ENCODE measurements around the gene FLG2. TPM values are rescaled to one million over a fixed set of nuclear protein-coding genes. Genes with fewer than 3 reads are reported as not detected.

The FLG2 gene
- total RNA-seq = under 1 TPM in 3 of 4 donors, not detected in 1; 0.11 to 0.19 (median 0.13) TPM

DNA sequence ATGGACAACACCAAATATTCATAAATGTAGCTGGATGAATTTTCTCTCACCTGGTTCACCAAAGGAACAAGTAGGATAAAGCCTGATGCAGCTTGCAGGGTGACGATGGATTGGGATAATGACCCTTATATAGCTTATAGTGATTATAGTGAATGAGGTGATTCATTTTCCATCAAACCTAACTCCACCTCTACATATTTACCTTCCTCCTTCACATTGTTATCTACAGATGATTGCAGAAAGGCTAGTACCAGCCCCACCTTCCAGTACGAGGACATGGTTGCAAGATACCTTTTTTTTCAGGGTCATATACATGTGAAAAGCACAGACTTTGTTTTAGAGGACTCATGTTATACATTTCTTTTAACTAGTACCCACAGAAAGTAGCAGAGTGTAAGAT is at the start of gene FLG2:
Gene FLG2 (minus strand): TSS at position 101 of the 400 bp plus-strand sequence. CDS start 1,122 bp downstream, outside the sequence.
- Histone ChIP-seq H3K36me3 (no peaks in the 10 kb centered on the region), H3K27ac (no peak within 1 kb of the TSS), H3K4me1 (peaks cover 0 to 8% (median 0%) of the 10 kb centered on the region in 3 donors), H3K27me3 (no peaks in the 10 kb centered on the region), H3K9me3 (no peaks in the 10 kb centered on the region), H3K4me3 (no peak within 1 kb of the TSS)
- WGBS, 2 donors = 46 to 58% methylated on average over 2 of the region's 2 CpGs
- TF ChIP-seq, protein P1, sequence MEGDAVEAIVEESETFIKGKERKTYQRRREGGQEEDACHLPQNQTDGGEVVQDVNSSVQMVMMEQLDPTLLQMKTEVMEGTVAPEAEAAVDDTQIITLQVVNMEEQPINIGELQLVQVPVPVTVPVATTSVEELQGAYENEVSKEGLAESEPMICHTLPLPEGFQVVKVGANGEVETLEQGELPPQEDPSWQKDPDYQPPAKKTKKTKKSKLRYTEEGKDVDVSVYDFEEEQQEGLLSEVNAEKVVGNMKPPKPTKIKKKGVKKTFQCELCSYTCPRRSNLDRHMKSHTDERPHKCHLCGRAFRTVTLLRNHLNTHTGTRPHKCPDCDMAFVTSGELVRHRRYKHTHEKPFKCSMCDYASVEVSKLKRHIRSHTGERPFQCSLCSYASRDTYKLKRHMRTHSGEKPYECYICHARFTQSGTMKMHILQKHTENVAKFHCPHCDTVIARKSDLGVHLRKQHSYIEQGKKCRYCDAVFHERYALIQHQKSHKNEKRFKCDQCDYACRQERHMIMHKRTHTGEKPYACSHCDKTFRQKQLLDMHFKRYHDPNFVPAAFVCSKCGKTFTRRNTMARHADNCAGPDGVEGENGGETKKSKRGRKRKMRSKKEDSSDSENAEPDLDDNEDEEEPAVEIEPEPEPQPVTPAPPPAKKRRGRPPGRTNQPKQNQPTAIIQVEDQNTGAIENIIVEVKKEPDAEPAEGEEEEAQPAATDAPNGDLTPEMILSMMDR (IDR thresholded peaks at IDR 0.05) = no peak
- no peak for TF ChIP-seq POLR2A (IDR thresholded peaks at IDR 0.05)
- intact Hi-C loops (cut with DNase I) = no loop called here
- DNase-seq = no peak

DNA sequence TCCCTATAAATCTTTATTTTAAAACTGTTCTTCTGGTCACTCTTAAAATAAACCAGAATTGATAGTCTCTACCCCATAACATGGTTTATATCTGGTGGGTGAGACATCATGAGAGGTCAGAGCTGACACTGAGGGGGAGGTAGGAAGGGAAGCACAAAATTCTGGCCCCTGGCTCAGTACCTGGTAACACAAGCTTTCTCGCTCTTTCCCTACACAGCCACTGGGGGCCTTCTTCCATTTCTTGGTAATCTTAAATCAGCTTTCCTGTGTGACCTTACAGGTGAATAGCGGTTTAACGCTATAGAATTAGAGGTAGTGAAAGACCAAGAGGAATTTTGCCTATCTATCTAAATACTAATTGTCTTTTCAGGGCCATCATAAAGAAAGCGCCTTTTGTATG is 48.9 kb upstream of the FLG2 start:
- H3K4me1 ChIP-seq = peaks cover 0 to 18% (median 0%) of the 10 kb centered on the region in 3 donors
- H3K9me3 ChIP-seq = no peaks in the 10 kb centered on the region
- DNase-seq = no peak
- 81 to 94% methylated on average over 4 of the region's 4 CpGs for WGBS, 2 donors
- H3K4me3 ChIP-seq = no peak overlapping the region
- H3K36me3 ChIP-seq = no peaks in the 10 kb centered on the region
- TF ChIP-seq POLR2A (IDR thresholded peaks at IDR 0.05) = no peak
- TF ChIP-seq, protein P1 (IDR thresholded peaks at IDR 0.05) = no peak
- intact Hi-C loops (cut with DNase I) = no loop called here
- H3K27me3 ChIP-seq = no peaks in the 10 kb centered on the region
- no peak overlapping the region for H3K27ac ChIP-seq

GRCh38 chr1:152398812-152399698 is 39.2 kb upstream of the FLG2 start:
- 29 to 58% methylated on average over 7 to 8 of the region's 8 CpGs for WGBS, 2 donors
- intact Hi-C loops (cut with DNase I) = no loop called here
- H3K4me1 ChIP-seq = peaks cover 0 to 15% (median 0%) of the 10 kb centered on the region in 3 donors
- H3K27me3 ChIP-seq = no peaks in the 10 kb centered on the region
- no peaks in the 10 kb centered on the region for H3K9me3 ChIP-seq
- H3K4me3 ChIP-seq = no peak overlapping the region
- H3K27ac ChIP-seq = peak overlapping the region in 2 of 4 donors; percentile 17 to 33
- no peak for DNase-seq
- TF ChIP-seq, protein P1 (IDR thresholded peaks at IDR 0.05) = peak; percentile 21 to 90 (median 62)
- no peak for TF ChIP-seq POLR2A (IDR thresholded peaks at IDR 0.05)
- no peaks in the 10 kb centered on the region for H3K36me3 ChIP-seq

- Histone ChIP-seq H3K4me3 (no peak overlapping the region), H3K27me3 (no peaks in the 10 kb centered on the region), H3K36me3 (no peaks in the 10 kb centered on the region), H3K4me1 (peaks cover 0 to 26% (median 0%) of the 10 kb centered on the region in 3 donors), H3K9me3 (no peaks in the 10 kb centered on the region), H3K27ac (no peak overlapping the region)
- no peak for TF ChIP-seq POLR2A (IDR thresholded peaks at IDR 0.05)
- TF ChIP-seq, protein P1 (IDR thresholded peaks at IDR 0.05) = no peak
- WGBS, 2 donors = 76 to 86% methylated on average over 5 of the region's 5 CpGs
- no peak for DNase-seq
- intact Hi-C loops (cut with DNase I) = no loop called here
These were observed 37.7 kb upstream of the FLG2 start for GRCh38 chr1:152397474-152397873.

DNA sequence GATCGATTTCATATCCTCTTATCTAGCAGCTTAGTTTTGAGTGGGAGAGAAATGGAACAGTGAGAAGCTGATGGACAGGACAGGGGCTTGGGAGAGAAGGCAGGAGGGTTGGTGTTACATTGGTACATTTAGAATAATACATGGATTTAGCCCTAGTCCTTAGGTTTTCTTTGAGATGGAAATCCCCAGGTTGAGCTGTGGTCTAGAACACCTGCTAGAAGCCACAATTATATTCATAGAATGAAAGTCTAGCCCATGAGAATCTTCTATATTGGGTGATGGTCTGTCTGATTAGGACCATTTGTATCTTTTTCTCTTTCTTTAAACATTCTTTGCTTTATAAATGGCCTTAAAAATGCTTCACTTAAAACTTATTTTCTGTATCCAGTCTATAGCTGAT is 34.3 kb upstream of the FLG2 start:
- Histone ChIP-seq H3K27me3 (no peaks in the 10 kb centered on the region), H3K36me3 (no peaks in the 10 kb centered on the region), H3K4me1 (peaks cover 0 to 20% (median 0%) of the 10 kb centered on the region in 3 donors), H3K27ac (no peak overlapping the region), H3K4me3 (no peak overlapping the region), H3K9me3 (no peaks in the 10 kb centered on the region)
- intact Hi-C loops (cut with DNase I) = no loop called here
- 63 to 72% methylated on average over 1 of the region's 1 CpG for WGBS, 2 donors
- DNase-seq = no peak
- TF ChIP-seq, protein P1 (IDR thresholded peaks at IDR 0.05) = no peak
- TF ChIP-seq POLR2A (IDR thresholded peaks at IDR 0.05) = no peak

All from esophagus squamous epithelium (tissue), 5 donors.